Fibroblast of lung (primary cell): Measurements from ENCODE around the gene VAC14.

Source experiments
- CTCF ChIP-seq, 2 donors: IDR thresholded peaks in 1 of 2; conservative IDR thresholded peaks in 1 of 2; 1 replicate in 1 of 2; 2 replicates in 1 of 2; pipeline ENCODE4 v1.5.1; 2011 to 2012; ENCODE audit warnings: low read length in 2 of 2, control low read depth in 1 of 2, inconsistent platforms in 1 of 2, low read depth in 1 of 2, mild to moderate bottlenecking in 1 of 2
- EZH2 ChIP-seq: IDR thresholded peaks from 2 replicates; pipeline ENCODE4 v1.5.1; 2012; ENCODE audit warnings: low read length, control low read depth, mild to moderate bottlenecking; ENCODE audit errors: missing control alignments

GRCh38 chr16:70746708-70747424, 54.1 kb downstream of the VAC14 start:
- TF ChIP-seq CTCF (conservative IDR thresholded peaks at IDR 0.05 in 1 of 2, IDR thresholded peaks at IDR 0.05 in 1 of 2; ENCODE audit: low read depth in 1 of 2, low read length in 2 of 2) (no peak), EZH2 (no peak)
